ENCODE results near the gene PCNA.

DNA sequence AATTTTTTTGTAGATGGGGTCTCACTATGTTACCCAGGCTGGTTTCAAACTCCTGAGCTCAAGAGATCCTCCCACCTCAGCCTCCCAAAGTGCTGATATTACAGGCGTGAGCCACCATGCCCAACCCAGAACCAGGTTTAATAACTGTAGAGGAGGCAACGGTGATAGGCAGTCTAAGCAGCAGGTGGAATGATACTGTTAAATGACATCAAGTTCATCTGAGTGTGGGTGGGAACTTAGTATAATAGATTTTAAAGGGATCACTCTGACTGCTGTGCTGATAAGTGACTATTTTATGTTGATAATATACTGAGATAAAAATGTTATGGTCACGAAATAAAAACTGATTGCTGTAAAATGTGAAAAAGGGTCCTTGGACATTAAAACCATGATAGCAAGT is 31.1 kb downstream of the PCNA start:
- TF ChIP-seq TEAD4 (IDR thresholded peaks at IDR 0.05; ENCODE audit: low read length) (no peak), TEAD4 (CRISPR knock-in tag; IDR thresholded peaks at IDR 0.05; ENCODE audit: borderline replicate concordance) (no peak), KDM4B (IDR thresholded peaks at IDR 0.05; ENCODE audit: borderline replicate concordance in 2 of 2, low read depth in 1 of 2) (no peak), POLR2A (conservative IDR thresholded peaks at IDR 0.05) (no peak), ZNF384 (IDR thresholded peaks at IDR 0.05; ENCODE audit: low read depth, low read length) (no peak), FOXK2 (conservative IDR thresholded peaks at IDR 0.05 in 1 of 2, IDR thresholded peaks at IDR 0.05 in 1 of 2; ENCODE audit: low read depth in 2 of 2) (no peak), YY1 (IDR thresholded peaks at IDR 0.05; ENCODE audit: borderline replicate concordance in 1 of 3, control insufficient read depth in 1 of 3, extremely low read depth in 1 of 3, insufficient read depth in 3 of 3, insufficient read length in 1 of 3, insufficient replicate concordance in 2 of 3, low read depth in 1 of 3, low read length in 2 of 3) (no peak), ZNF232 (CRISPR knock-in tag; IDR thresholded peaks at IDR 0.05) (no peak), EP400 (IDR thresholded peaks at IDR 0.05) (no peak), RBM14 (IDR thresholded peaks at IDR 0.05; ENCODE audit: borderline replicate concordance, insufficient read depth, low read depth, low read length) (no peak)
- TF ChIP-seq, protein P1, sequence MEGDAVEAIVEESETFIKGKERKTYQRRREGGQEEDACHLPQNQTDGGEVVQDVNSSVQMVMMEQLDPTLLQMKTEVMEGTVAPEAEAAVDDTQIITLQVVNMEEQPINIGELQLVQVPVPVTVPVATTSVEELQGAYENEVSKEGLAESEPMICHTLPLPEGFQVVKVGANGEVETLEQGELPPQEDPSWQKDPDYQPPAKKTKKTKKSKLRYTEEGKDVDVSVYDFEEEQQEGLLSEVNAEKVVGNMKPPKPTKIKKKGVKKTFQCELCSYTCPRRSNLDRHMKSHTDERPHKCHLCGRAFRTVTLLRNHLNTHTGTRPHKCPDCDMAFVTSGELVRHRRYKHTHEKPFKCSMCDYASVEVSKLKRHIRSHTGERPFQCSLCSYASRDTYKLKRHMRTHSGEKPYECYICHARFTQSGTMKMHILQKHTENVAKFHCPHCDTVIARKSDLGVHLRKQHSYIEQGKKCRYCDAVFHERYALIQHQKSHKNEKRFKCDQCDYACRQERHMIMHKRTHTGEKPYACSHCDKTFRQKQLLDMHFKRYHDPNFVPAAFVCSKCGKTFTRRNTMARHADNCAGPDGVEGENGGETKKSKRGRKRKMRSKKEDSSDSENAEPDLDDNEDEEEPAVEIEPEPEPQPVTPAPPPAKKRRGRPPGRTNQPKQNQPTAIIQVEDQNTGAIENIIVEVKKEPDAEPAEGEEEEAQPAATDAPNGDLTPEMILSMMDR (IDR thresholded peaks at IDR 0.05 in 2 of 3, conservative IDR thresholded peaks at IDR 0.05 in 1 of 3; ENCODE audit: insufficient read depth in 2 of 3, low read depth in 1 of 3, low read length in 3 of 3) = no peak

Measured in K562 (cell line).